ENCODE measurements around the gene KISS1R.

- TF ChIP-seq PATZ1 (CRISPR knock-in tag; IDR thresholded peaks at IDR 0.05; ENCODE audit: borderline replicate concordance) = no peak
- TF ChIP-seq OSR1 (CRISPR knock-in tag; IDR thresholded peaks at IDR 0.05) = no peak
- TF ChIP-seq BACH2 (CRISPR knock-in tag; IDR thresholded peaks at IDR 0.05; ENCODE audit: borderline replicate concordance) = no peak
These were observed 31.5 kb upstream of the KISS1R start for GRCh38 chr19:885536-886224.

Measured in SK-N-SH treated with all-trans-retinoic acid at 6 μM for 48 hours (cell line).